LoVo (cell line): ENCODE data around the gene MSX2.

Experiments used
- DNase-seq: peaks from one replicate; pipeline ENCODE4 v3.0.0-alpha.2; 2016; ENCODE audit warnings: low spot score

The MSX2 gene

DNA sequence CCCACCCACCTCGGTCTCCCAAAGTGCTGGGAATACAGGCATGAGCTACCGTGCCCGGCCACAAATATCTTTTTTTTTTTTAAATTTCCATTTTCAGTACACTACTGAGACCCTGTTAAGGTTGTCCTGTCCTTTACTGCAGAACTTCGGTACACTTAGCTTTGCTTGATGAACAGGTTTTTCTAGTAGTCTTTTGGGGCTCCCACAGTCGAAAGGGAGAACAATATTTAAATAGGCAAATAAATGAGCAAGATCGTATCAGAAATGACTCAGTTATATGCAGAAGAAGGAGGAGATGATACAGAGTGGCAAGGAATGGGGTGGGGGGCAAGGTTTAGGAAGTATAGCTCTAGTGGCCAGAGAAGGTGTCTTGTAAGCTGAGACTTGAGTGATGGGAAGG, 52.7 kb downstream of the MSX2 start:
- no peak for DNase-seq

DNA sequence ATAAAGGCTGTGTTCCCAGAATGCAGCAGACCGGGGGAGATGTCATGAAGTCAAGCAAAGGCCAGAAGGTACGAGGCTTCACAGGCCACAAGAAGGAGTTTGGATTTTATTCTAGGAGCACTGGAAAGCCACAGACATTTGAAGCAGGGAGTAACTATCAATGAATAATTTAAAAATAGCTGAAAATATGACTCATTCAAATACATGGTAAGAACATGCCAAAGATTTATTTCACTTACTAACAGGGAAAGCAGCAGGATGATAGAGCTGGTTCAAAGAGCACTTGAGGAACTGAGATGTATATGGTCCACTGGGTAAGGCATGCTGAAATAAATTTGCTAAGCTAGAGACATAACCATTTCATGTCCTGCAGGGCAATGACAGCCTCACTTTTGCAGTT, 53.2 kb downstream of the MSX2 start:
- no peak for DNase-seq
